A673 (cell line): ENCODE results near the gene SUSD4.

Experiments
- EZH2 ChIP-seq: fragments of 200-600 bp; sonication (generic); IDR thresholded peaks from 2 replicates; pipeline ENCODE4 v1.6.1; 2017; ENCODE audit warnings: borderline replicate concordance, low read depth, mild to moderate bottlenecking, mixed read lengths, antibody characterized with exemption, low read length; ENCODE audit not compliant: poor library complexity, severe bottlenecking
- TF ChIP-seq, protein P1 (sequence below): fragments of 300-800, 200-600 bp; sonication (generic); conservative IDR thresholded peaks from 2 replicates; pipeline ENCODE4 v1.5.1; 2017; ENCODE audit warnings: low read depth, mild to moderate bottlenecking, antibody characterized with exemption, low read length, moderate library complexity, mixed read lengths

DNA sequence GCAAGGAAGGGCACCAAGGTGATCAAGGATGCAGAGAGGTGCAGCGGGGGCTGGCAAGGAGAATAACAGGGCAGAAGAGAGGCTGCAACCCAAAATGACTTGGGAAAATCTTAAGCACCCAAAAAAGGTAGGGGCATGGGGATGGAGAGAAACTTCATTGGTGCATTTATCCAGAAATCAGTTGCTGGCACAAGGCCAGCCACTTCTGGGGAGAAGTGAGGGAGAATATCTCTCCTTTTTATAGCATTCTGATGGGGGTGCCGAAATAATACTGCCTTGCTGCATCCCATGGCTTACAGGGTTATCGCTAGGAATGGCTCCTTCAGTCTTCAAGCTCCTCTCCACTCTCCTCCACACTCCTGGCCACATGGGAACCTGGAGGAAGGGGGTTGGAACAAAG lies 47.9 kb downstream of the SUSD4 start:
- TF ChIP-seq, protein P1, sequence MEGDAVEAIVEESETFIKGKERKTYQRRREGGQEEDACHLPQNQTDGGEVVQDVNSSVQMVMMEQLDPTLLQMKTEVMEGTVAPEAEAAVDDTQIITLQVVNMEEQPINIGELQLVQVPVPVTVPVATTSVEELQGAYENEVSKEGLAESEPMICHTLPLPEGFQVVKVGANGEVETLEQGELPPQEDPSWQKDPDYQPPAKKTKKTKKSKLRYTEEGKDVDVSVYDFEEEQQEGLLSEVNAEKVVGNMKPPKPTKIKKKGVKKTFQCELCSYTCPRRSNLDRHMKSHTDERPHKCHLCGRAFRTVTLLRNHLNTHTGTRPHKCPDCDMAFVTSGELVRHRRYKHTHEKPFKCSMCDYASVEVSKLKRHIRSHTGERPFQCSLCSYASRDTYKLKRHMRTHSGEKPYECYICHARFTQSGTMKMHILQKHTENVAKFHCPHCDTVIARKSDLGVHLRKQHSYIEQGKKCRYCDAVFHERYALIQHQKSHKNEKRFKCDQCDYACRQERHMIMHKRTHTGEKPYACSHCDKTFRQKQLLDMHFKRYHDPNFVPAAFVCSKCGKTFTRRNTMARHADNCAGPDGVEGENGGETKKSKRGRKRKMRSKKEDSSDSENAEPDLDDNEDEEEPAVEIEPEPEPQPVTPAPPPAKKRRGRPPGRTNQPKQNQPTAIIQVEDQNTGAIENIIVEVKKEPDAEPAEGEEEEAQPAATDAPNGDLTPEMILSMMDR = no peak
- no peak for TF ChIP-seq EZH2
